ENCODE measurements around the gene STAB1. TPM values are rescaled to one million over a fixed set of nuclear protein-coding genes. Genes with fewer than 3 reads are reported as not detected.

STAB1 gene
- total RNA-seq, 4 donors from 2014 or later: 5.3 to 21.1 (median 14.3) TPM

- DNase-seq (ENCODE audit: low spot score in 2 of 2): no peak
- 99% methylated on average over 13 of the region's 14 CpGs for WGBS
- no peak for TF ChIP-seq POLR2A (IDR thresholded peaks at IDR 0.05)
- Histone ChIP-seq H3K4me3 (no peak overlapping the region), H3K27ac (no peak overlapping the region), H3K9me3 (no peaks in the 10 kb centered on the region), H3K27me3 (no peaks in the 10 kb centered on the region), H3K36me3 (peaks cover 30% of the 10 kb centered on the region), H3K4me1 (peaks cover 18% of the 10 kb centered on the region)
These were observed 25.1 kb downstream of the STAB1 start for GRCh38 chr3:52520141-52520667.

DNA sequence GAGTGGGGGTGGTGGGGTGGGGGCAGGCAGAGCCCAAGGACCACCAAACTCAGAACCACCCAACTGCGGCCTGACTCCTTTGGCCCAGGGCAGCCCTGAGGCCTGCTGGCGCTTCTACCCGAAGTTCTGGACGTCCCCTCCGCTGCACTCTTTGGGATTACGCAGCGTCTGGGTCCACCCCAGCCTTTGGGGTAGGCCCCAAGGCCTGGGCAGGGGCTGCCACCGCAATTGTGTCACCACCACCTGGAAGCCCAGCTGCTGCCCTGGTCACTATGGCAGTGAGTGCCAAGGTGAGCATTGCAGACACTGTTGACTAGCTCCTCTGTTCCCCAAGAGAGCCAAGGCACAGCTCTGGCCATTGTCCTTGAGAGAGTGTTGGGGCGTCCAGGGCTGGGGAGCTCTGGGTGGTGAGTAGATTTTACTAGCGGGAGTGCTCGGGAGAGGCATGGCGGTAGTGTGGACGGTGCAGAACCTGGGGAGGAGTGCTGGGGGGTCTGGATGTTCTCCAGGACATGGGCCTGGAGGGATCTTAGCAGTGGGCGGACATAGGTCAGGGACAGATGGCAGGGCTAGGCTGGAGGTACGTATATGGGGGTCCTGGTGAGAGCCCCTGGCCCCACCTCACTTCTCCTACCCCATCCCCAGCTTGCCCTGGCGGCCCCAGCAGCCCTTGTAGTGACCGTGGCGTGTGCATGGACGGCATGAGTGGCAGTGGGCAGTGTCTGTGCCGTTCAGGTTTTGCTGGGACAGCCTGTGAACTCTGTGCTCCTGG lies 25.8 kb downstream of the STAB1 start:
- no peak for DNase-seq (ENCODE audit: low spot score in 2 of 2)
- TF ChIP-seq CTCF (IDR thresholded peaks at IDR 0.05) (no peak), POLR2AphosphoS5 (IDR thresholded peaks at IDR 0.05) (no peak)

GRCh38 chr3:52521488-52521824 lies 26.3 kb downstream of the STAB1 start:
- no peak for DNase-seq (ENCODE audit: low spot score in 2 of 2)
- H3K36me3 ChIP-seq: peaks cover 30% of the 10 kb centered on the region

More for the DNA sequence above, 25.8 kb downstream of the STAB1 start:
- peaks cover 30% of the 10 kb centered on the region for H3K36me3 ChIP-seq
- H3K4me3 ChIP-seq: no peak overlapping the region
- no peaks in the 10 kb centered on the region for H3K9me3 ChIP-seq
- WGBS: 86% methylated on average over 11 of the region's 20 CpGs
- H3K27me3 ChIP-seq: no peaks in the 10 kb centered on the region
- H3K27ac ChIP-seq: no peak overlapping the region
- H3K4me1 ChIP-seq: peaks cover 25% of the 10 kb centered on the region

GRCh38 chr3:52521881-52522650 lies 26.9 kb downstream of the STAB1 start:
- H3K4me3 ChIP-seq: no peak overlapping the region
- peaks cover 35% of the 10 kb centered on the region for H3K4me1 ChIP-seq
- 81% methylated on average over 19 of the region's 33 CpGs for WGBS
- DNase-seq (ENCODE audit: low spot score in 2 of 2): peak in 1 of 2 donors; percentile 53
- peaks cover 33% of the 10 kb centered on the region for H3K36me3 ChIP-seq
- H3K27me3 ChIP-seq: no peaks in the 10 kb centered on the region
- no peak overlapping the region for H3K27ac ChIP-seq
- H3K9me3 ChIP-seq: no peaks in the 10 kb centered on the region
- TF ChIP-seq CTCF (IDR thresholded peaks at IDR 0.05) (no peak), EP300 (IDR thresholded peaks at IDR 0.05) (no peak), POLR2A (IDR thresholded peaks at IDR 0.05) (no peak), POLR2AphosphoS5 (IDR thresholded peaks at IDR 0.05) (no peak)

More at GRCh38 chr3:52521488-52521824, 26.3 kb downstream of the STAB1 start:
- H3K4me3 ChIP-seq: no peak overlapping the region
- H3K4me1 ChIP-seq: peaks cover 29% of the 10 kb centered on the region
- H3K9me3 ChIP-seq: no peaks in the 10 kb centered on the region
- no peaks in the 10 kb centered on the region for H3K27me3 ChIP-seq
- H3K27ac ChIP-seq: no peak overlapping the region
- TF ChIP-seq CTCF (IDR thresholded peaks at IDR 0.05): no peak
- no peak for TF ChIP-seq EP300 (IDR thresholded peaks at IDR 0.05)
- TF ChIP-seq POLR2A (IDR thresholded peaks at IDR 0.05): no peak
- no peak for TF ChIP-seq POLR2AphosphoS5 (IDR thresholded peaks at IDR 0.05)
- WGBS: 92% methylated on average over 7 of the region's 8 CpGs

DNA sequence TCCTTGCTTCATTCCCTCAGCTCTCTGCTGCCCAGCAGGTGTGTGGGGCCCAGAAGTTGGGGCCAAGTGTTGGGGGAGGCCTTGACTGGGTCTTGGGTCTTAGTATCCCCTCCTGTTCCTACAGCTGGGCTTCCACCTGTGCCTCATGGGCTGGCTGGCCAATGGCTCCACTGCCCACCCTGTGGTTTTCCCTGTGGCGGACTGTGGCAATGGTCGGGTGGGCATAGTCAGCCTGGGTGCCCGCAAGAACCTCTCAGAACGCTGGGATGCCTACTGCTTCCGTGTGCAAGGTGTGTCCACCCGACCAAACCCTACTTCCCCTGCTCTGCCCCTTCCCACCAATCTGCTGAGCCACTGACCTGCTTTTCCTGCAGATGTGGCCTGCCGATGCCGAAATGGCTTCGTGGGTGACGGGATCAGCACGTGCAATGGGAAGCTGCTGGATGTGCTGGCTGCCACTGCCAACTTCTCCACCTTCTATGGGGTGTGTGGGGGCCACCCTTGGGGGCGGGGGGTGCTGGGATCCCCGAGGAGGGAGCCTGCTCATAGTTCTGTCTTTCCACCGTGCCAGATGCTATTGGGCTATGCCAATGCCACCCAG lies 27.6 kb downstream of the STAB1 start:
- no peak overlapping the region for H3K27ac ChIP-seq
- no peaks in the 10 kb centered on the region for H3K9me3 ChIP-seq
- 76% methylated on average over 8 of the region's 14 CpGs for WGBS
- H3K4me1 ChIP-seq: peaks cover 36% of the 10 kb centered on the region
- H3K27me3 ChIP-seq: no peaks in the 10 kb centered on the region
- no peak overlapping the region for H3K4me3 ChIP-seq
- peak in 1 of 2 donors; percentile 62 for DNase-seq (ENCODE audit: low spot score in 2 of 2)
- no peak for TF ChIP-seq POLR2AphosphoS5 (IDR thresholded peaks at IDR 0.05)
- TF ChIP-seq POLR2A (IDR thresholded peaks at IDR 0.05): no peak
- TF ChIP-seq EP300 (IDR thresholded peaks at IDR 0.05): no peak
- TF ChIP-seq CTCF (IDR thresholded peaks at IDR 0.05): no peak
- peaks cover 40% of the 10 kb centered on the region for H3K36me3 ChIP-seq
